Osteocyte (in vitro differentiated cells): ENCODE results near the gene KIAA1217. TPM values are rescaled to one million over a fixed set of nuclear protein-coding genes. Genes with fewer than 3 reads are reported as not detected.
"Not testable (repeated sequence)": the region's sequence is repeated elsewhere in the genome, so short reads cannot be mapped to it uniquely, and the experiment has no call there.

Experiments
- DNase-seq: peaks from one replicate; pipeline ENCODE4 v3.0.0; 2021; ENCODE audit warnings: mixed read lengths; ENCODE audit not compliant: unreplicated experiment; ENCODE audit errors: extremely low spot score
- H3K27ac Mint-ChIP-seq: one replicate; pipeline ENCODE4 v1.8.0; 2021; ENCODE audit warnings: mild to moderate bottlenecking, mixed read lengths; ENCODE audit not compliant: unreplicated experiment
- H3K27me3 Mint-ChIP-seq: one replicate; pipeline ENCODE4 v1.8.0; 2021; ENCODE audit warnings: mixed read lengths; ENCODE audit not compliant: unreplicated experiment
- H3K36me3 Mint-ChIP-seq: one replicate; pipeline ENCODE4 v1.8.0; 2021; ENCODE audit warnings: mixed read lengths; ENCODE audit not compliant: unreplicated experiment
- H3K4me1 Mint-ChIP-seq: one replicate; pipeline ENCODE4 v1.8.0; 2021; ENCODE audit warnings: mixed read lengths; ENCODE audit not compliant: unreplicated experiment
- H3K4me3 Mint-ChIP-seq: one replicate; pipeline ENCODE4 v1.8.0; 2021; ENCODE audit warnings: mild to moderate bottlenecking, moderate library complexity, mixed read lengths; ENCODE audit not compliant: unreplicated experiment
- H3K9me3 Mint-ChIP-seq: one replicate; pipeline ENCODE4 v1.8.0; 2021; ENCODE audit warnings: mixed read lengths; ENCODE audit not compliant: unreplicated experiment
- CTCF ChIP-seq: fragments of 200-600 bp; sonication (generic); IDR thresholded peaks from 2 replicates; pipeline ENCODE4 v1.5.0; 2021; ENCODE audit warnings: antibody characterized with exemption, mild to moderate bottlenecking, moderate library complexity
- total RNA-seq: library from RNA; stranded (reverse); gene quantifications from 2 replicates; pipeline ENCODE4 v1.2.1, GENCODE V29; 2021

Gene KIAA1217
- total RNA-seq, 1 donor from 2014 or later: 2.8 TPM

- no peak overlapping the region for H3K27ac Mint-ChIP-seq
These were observed 122.5 kb downstream of the KIAA1217 start for GRCh38 chr10:24331457-24331856.

GRCh38 chr10:24333736-24334135 lies 124.8 kb downstream of the KIAA1217 start:
- H3K9me3 Mint-ChIP-seq: no peaks in the 10 kb centered on the region
- H3K4me1 Mint-ChIP-seq: no peaks in the 10 kb centered on the region
- H3K4me3 Mint-ChIP-seq: no peak overlapping the region
- no peak for DNase-seq
- no peaks in the 10 kb centered on the region for H3K36me3 Mint-ChIP-seq
- H3K27ac Mint-ChIP-seq: no peak overlapping the region
- no peak for TF ChIP-seq CTCF
- no peaks in the 10 kb centered on the region for H3K27me3 Mint-ChIP-seq

More at GRCh38 chr10:24331457-24331856, 122.5 kb downstream of the KIAA1217 start:
- H3K9me3 Mint-ChIP-seq: peaks cover 10% of the 10 kb centered on the region
- H3K36me3 Mint-ChIP-seq: no peaks in the 10 kb centered on the region
- TF ChIP-seq CTCF: no peak
- DNase-seq: peak; percentile 10
- H3K4me1 Mint-ChIP-seq: no peaks in the 10 kb centered on the region
- H3K4me3 Mint-ChIP-seq: no peak overlapping the region
- H3K27me3 Mint-ChIP-seq: no peaks in the 10 kb centered on the region

- TF ChIP-seq CTCF: no peak
- Mint-ChIP-seq H3K4me1 (no peaks in the 10 kb centered on the region), H3K4me3 (no peak overlapping the region), H3K9me3 (no peaks in the 10 kb centered on the region), H3K27me3 (peaks cover 2% of the 10 kb centered on the region), H3K36me3 (no peaks in the 10 kb centered on the region), H3K27ac (no peak overlapping the region)
- DNase-seq: peak; percentile 7
These were observed 125.5 kb downstream of the KIAA1217 start for GRCh38 chr10:24334279-24334939.

- not testable (repeated sequence) for H3K4me1 Mint-ChIP-seq, H3K27me3 Mint-ChIP-seq, H3K9me3 Mint-ChIP-seq, H3K4me3 Mint-ChIP-seq, H3K36me3 Mint-ChIP-seq, H3K27ac Mint-ChIP-seq
- DNase-seq: peak; percentile 56
These were observed 128.8 kb downstream of the KIAA1217 start for GRCh38 chr10:24337723-24338122.

- TF ChIP-seq CTCF: no peak
- DNase-seq: no peak
- H3K27ac Mint-ChIP-seq: no peak overlapping the region
- H3K27me3 Mint-ChIP-seq: peaks cover 2% of the 10 kb centered on the region
- H3K4me1 Mint-ChIP-seq: no peaks in the 10 kb centered on the region
- no peaks in the 10 kb centered on the region for H3K9me3 Mint-ChIP-seq
- H3K4me3 Mint-ChIP-seq: no peak overlapping the region
- no peaks in the 10 kb centered on the region for H3K36me3 Mint-ChIP-seq
These were observed 130.4 kb downstream of the KIAA1217 start for GRCh38 chr10:24339387-24339786.

- H3K4me1 Mint-ChIP-seq: no peaks in the 10 kb centered on the region
- H3K27ac Mint-ChIP-seq: no peak overlapping the region
- no peak for TF ChIP-seq CTCF
- no peaks in the 10 kb centered on the region for H3K36me3 Mint-ChIP-seq
- H3K9me3 Mint-ChIP-seq: no peaks in the 10 kb centered on the region
- DNase-seq: no peak
- peaks cover 5% of the 10 kb centered on the region for H3K27me3 Mint-ChIP-seq
- no peak overlapping the region for H3K4me3 Mint-ChIP-seq
These were observed 131.5 kb downstream of the KIAA1217 start for GRCh38 chr10:24340446-24340845.
